OCI-LY1 (cell line): ENCODE measurements around the gene OGT.

Experiments
- H2AFZ ChIP-seq: fragments of 200-600 bp; sonication (generic), shearing (Covaris generic); 2 replicates; pipeline ENCODE4 v1.6.0; 2014; ENCODE audit warnings: antibody characterized with exemption, mild to moderate bottlenecking, low read length
- H3F3A ChIP-seq: fragments of 200-600 bp; sonication (generic), shearing (Covaris generic); 2 replicates; pipeline ENCODE4 v1.6.0; 2014; ENCODE audit warnings: mild to moderate bottlenecking, antibody characterized with exemption, low read length, moderate library complexity; ENCODE audit not compliant: insufficient read depth
- H3K27ac ChIP-seq: fragments of 200-600 bp; sonication (generic); 2 replicates; pipeline ENCODE4 v1.5.1; 2014; ENCODE audit warnings: low read length, mixed run types, mild to moderate bottlenecking, low read depth; ENCODE audit not compliant: poor library complexity, severe bottlenecking
- H3K27me3 ChIP-seq: fragments of 200-600 bp; sonication (generic); 2 replicates; pipeline ENCODE4 v1.6.0; 2014; ENCODE audit warnings: antibody characterized with exemption, mild to moderate bottlenecking, low read length, moderate library complexity; ENCODE audit not compliant: insufficient read depth
- H3K36me3 ChIP-seq: fragments of 200-600 bp; sonication (generic); 2 replicates; pipeline ENCODE4 v1.6.1; 2014; ENCODE audit warnings: mild to moderate bottlenecking, antibody characterized with exemption, low read length, moderate library complexity, mixed read lengths; ENCODE audit not compliant: insufficient read depth
- H3K4me1 ChIP-seq: fragments of 200-600 bp; sonication (generic); 2 replicates; pipeline ENCODE4 v1.5.1; 2014; ENCODE audit warnings: mild to moderate bottlenecking, low read length, moderate library complexity; ENCODE audit not compliant: insufficient read depth, severe bottlenecking
- H3K4me2 ChIP-seq: fragments of 200-600 bp; sonication (generic), shearing (Covaris generic); 2 replicates; pipeline ENCODE4 v1.6.1; 2014; ENCODE audit warnings: low read length
- H3K4me3 ChIP-seq: fragments of 200-600 bp; sonication (generic); 2 replicates; pipeline ENCODE4 v1.5.1; 2014; ENCODE audit warnings: low read length, low read depth, mild to moderate bottlenecking, mixed read lengths; ENCODE audit not compliant: poor library complexity, severe bottlenecking
- H3K79me2 ChIP-seq: fragments of 200-600 bp; shearing (Covaris generic); 2 replicates; pipeline ENCODE4 v1.6.1; 2016; ENCODE audit warnings: mixed run types, low read length, mixed read lengths; ENCODE audit not compliant: insufficient read depth
- H3K9ac ChIP-seq: fragments of 200-600 bp; sonication (generic), shearing (Covaris generic); 2 replicates; pipeline ENCODE4 v1.6.1; 2014; ENCODE audit warnings: mild to moderate bottlenecking, low read length, mixed read lengths
- H3K9me2 ChIP-seq: fragments of 200-600 bp; sonication (generic), shearing (Covaris generic); 2 replicates; pipeline ENCODE4 v1.6.1; 2014; ENCODE audit warnings: low read depth, mild to moderate bottlenecking, low read length, mixed read lengths
- H3K9me3 ChIP-seq: fragments of 200-600 bp; shearing (Covaris generic); 2 replicates; pipeline ENCODE4 v1.6.1; 2014; ENCODE audit warnings: low read length, mixed read lengths
- H4K20me1 ChIP-seq: fragments of 200-600 bp; sonication (generic), shearing (Covaris generic); 2 replicates; pipeline ENCODE4 v1.6.0; 2016; ENCODE audit warnings: mild to moderate bottlenecking, low read length; ENCODE audit not compliant: insufficient read depth
- EZH2 ChIP-seq: fragments of 200-600 bp; sonication (generic), shearing (Covaris generic); IDR thresholded peaks from 2 replicates; pipeline ENCODE4 v1.8.0; 2017; ENCODE audit warnings: borderline replicate concordance, mixed run types, mild to moderate bottlenecking, antibody characterized with exemption, low read length, moderate library complexity, mixed read lengths
- TF ChIP-seq, protein P1 (sequence below): fragments of 200-600 bp; sonication (generic), shearing (Covaris generic); IDR thresholded peaks from 2 replicates; pipeline ENCODE4 v1.5.1; 2017; ENCODE audit warnings: mild to moderate bottlenecking, antibody characterized with exemption, low read length, moderate library complexity, mixed read lengths

OGT gene

GRCh38 chrX:71542825-71543224 lies 9.9 kb downstream of the OGT start:
- Histone ChIP-seq H3K27me3 (no peaks in the 10 kb centered on the region), H3K36me3 (peaks cover 93% of the 10 kb centered on the region), H2AFZ (no peak overlapping the region), H3K9me2 (no peaks in the 10 kb centered on the region), H3F3A (no peaks in the 10 kb centered on the region), H3K9ac (no peak overlapping the region), H3K4me1 (peaks cover 30% of the 10 kb centered on the region), H4K20me1 (no peaks in the 10 kb centered on the region), H3K27ac (no peak overlapping the region), H3K9me3 (no peaks in the 10 kb centered on the region), H3K79me2 (peaks cover 66% of the 10 kb centered on the region), H3K4me2 (no peak overlapping the region), H3K4me3 (no peak overlapping the region)
- TF ChIP-seq, protein P1, sequence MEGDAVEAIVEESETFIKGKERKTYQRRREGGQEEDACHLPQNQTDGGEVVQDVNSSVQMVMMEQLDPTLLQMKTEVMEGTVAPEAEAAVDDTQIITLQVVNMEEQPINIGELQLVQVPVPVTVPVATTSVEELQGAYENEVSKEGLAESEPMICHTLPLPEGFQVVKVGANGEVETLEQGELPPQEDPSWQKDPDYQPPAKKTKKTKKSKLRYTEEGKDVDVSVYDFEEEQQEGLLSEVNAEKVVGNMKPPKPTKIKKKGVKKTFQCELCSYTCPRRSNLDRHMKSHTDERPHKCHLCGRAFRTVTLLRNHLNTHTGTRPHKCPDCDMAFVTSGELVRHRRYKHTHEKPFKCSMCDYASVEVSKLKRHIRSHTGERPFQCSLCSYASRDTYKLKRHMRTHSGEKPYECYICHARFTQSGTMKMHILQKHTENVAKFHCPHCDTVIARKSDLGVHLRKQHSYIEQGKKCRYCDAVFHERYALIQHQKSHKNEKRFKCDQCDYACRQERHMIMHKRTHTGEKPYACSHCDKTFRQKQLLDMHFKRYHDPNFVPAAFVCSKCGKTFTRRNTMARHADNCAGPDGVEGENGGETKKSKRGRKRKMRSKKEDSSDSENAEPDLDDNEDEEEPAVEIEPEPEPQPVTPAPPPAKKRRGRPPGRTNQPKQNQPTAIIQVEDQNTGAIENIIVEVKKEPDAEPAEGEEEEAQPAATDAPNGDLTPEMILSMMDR = no peak
- no peak for TF ChIP-seq EZH2

GRCh38 chrX:71543316-71543715 lies 10.4 kb downstream of the OGT start:
- peaks cover 93% of the 10 kb centered on the region for H3K36me3 ChIP-seq
- no peak overlapping the region for H3K9ac ChIP-seq
- H3K4me3 ChIP-seq = no peak overlapping the region
- no peaks in the 10 kb centered on the region for H3K27me3 ChIP-seq
- no peak overlapping the region for H3K4me2 ChIP-seq
- no peak overlapping the region for H3K27ac ChIP-seq
- H2AFZ ChIP-seq = no peak overlapping the region
- H3K4me1 ChIP-seq = peaks cover 30% of the 10 kb centered on the region
- H4K20me1 ChIP-seq = no peaks in the 10 kb centered on the region
- no peaks in the 10 kb centered on the region for H3K9me3 ChIP-seq
- H3K9me2 ChIP-seq = no peaks in the 10 kb centered on the region
- H3K79me2 ChIP-seq = peaks cover 61% of the 10 kb centered on the region
- TF ChIP-seq EZH2 = no peak
- TF ChIP-seq, protein P1 = no peak
- H3F3A ChIP-seq = no peaks in the 10 kb centered on the region

DNA sequence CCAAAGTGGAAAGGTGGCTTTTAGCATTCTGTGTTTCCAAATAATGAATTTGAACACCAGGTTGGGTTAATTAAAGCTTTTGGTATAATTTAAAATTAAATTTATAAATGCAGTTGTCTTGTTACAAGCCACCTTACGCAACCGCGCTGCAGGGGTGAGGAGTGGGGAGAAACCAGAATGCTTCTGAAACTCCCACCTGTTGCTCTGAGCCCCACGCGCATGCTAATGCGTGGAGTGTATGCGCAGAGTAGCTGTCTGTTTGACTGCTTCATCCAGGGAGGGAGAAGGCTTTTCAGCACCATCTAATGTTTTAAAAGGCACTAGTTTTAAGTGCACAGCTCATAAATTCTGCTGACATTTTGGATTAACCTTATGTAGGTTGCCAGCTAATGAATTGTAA lies 12.5 kb downstream of the OGT start:
- Histone ChIP-seq H3F3A (no peaks in the 10 kb centered on the region), H3K27me3 (no peaks in the 10 kb centered on the region), H3K36me3 (peaks cover 87% of the 10 kb centered on the region), H3K9me3 (no peaks in the 10 kb centered on the region), H3K4me3 (no peak overlapping the region), H3K4me2 (no peak overlapping the region), H3K9ac (no peak overlapping the region), H3K9me2 (no peaks in the 10 kb centered on the region), H4K20me1 (no peaks in the 10 kb centered on the region), H3K79me2 (peaks cover 40% of the 10 kb centered on the region), H2AFZ (no peak overlapping the region), H3K4me1 (peaks cover 11% of the 10 kb centered on the region), H3K27ac (no peak overlapping the region)
- TF ChIP-seq, protein P1 = no peak
- no peak for TF ChIP-seq EZH2
